ENCODE measurements around the gene URM1. TPM values are rescaled to one million over a fixed set of nuclear protein-coding genes. Genes with fewer than 3 reads are reported as not detected.

URM1 gene
- polyA plus RNA-seq, 2 of the 4 experiments (the other 2 are of a cell fraction): 43.6 to 50.6 TPM

DNA sequence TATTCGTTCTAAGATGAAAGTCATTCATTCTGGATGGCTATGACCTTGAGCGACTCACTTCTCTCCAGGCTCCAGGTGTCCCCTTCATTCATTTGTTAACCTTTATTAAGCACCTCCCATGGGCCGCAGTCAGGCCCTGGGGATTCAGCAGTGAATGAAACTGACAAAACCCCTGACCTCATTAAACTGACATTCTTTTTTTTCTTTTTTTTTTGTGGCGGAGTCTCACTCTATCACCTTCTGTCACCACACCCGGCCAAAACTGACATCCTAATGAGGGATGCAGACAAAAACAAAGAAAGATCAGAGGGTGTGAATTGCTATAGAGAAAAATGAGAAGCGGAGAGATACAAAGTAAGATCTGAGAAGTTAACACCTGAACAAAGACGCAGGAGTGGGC, 68.1 kb downstream of the URM1 start:
- no peak for FAIRE-seq
- POLR2A ChIA-PET: no interaction called here
- no peaks in the 10 kb centered on the region for H3K9me3 ChIP-seq
- DNase-seq (ENCODE audit: low read depth in 1 of 2, low spot score in 1 of 2): no peak
- no peak overlapping the region for H3K4me2 ChIP-seq
- no peak overlapping the region for H3K4me3 ChIP-seq
- TF ChIP-seq, protein P1, sequence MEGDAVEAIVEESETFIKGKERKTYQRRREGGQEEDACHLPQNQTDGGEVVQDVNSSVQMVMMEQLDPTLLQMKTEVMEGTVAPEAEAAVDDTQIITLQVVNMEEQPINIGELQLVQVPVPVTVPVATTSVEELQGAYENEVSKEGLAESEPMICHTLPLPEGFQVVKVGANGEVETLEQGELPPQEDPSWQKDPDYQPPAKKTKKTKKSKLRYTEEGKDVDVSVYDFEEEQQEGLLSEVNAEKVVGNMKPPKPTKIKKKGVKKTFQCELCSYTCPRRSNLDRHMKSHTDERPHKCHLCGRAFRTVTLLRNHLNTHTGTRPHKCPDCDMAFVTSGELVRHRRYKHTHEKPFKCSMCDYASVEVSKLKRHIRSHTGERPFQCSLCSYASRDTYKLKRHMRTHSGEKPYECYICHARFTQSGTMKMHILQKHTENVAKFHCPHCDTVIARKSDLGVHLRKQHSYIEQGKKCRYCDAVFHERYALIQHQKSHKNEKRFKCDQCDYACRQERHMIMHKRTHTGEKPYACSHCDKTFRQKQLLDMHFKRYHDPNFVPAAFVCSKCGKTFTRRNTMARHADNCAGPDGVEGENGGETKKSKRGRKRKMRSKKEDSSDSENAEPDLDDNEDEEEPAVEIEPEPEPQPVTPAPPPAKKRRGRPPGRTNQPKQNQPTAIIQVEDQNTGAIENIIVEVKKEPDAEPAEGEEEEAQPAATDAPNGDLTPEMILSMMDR (IDR thresholded peaks at IDR 0.05): no peak
- TF ChIP-seq EHMT2 (IDR thresholded peaks at IDR 0.05; ENCODE audit: low read depth): no peak
- no peak for TF ChIP-seq ZC3H11A (IDR thresholded peaks at IDR 0.05)
- TF ChIP-seq EHF (CRISPR knock-in tag; IDR thresholded peaks at IDR 0.05): no peak
- no peak for TF ChIP-seq TFCP2L1 (CRISPR knock-in tag; IDR thresholded peaks at IDR 0.05)
- TF ChIP-seq KDM5A (IDR thresholded peaks at IDR 0.05): no peak
- TF ChIP-seq FOSL2 (IDR thresholded peaks at IDR 0.05): no peak
- no peak for TF ChIP-seq FOSL2 (CRISPR knock-in tag; IDR thresholded peaks at IDR 0.05)
- TF ChIP-seq, protein P2, sequence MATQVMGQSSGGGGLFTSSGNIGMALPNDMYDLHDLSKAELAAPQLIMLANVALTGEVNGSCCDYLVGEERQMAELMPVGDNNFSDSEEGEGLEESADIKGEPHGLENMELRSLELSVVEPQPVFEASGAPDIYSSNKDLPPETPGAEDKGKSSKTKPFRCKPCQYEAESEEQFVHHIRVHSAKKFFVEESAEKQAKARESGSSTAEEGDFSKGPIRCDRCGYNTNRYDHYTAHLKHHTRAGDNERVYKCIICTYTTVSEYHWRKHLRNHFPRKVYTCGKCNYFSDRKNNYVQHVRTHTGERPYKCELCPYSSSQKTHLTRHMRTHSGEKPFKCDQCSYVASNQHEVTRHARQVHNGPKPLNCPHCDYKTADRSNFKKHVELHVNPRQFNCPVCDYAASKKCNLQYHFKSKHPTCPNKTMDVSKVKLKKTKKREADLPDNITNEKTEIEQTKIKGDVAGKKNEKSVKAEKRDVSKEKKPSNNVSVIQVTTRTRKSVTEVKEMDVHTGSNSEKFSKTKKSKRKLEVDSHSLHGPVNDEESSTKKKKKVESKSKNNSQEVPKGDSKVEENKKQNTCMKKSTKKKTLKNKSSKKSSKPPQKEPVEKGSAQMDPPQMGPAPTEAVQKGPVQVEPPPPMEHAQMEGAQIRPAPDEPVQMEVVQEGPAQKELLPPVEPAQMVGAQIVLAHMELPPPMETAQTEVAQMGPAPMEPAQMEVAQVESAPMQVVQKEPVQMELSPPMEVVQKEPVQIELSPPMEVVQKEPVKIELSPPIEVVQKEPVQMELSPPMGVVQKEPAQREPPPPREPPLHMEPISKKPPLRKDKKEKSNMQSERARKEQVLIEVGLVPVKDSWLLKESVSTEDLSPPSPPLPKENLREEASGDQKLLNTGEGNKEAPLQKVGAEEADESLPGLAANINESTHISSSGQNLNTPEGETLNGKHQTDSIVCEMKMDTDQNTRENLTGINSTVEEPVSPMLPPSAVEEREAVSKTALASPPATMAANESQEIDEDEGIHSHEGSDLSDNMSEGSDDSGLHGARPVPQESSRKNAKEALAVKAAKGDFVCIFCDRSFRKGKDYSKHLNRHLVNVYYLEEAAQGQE (IDR thresholded peaks at IDR 0.05): no peak
- TF ChIP-seq, protein P3, sequence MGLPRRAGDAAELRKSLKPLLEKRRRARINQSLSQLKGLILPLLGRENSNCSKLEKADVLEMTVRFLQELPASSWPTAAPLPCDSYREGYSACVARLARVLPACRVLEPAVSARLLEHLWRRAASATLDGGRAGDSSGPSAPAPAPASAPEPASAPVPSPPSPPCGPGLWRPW (IDR thresholded peaks at IDR 0.05): no peak
- TF ChIP-seq MAZ (IDR thresholded peaks at IDR 0.05; ENCODE audit: borderline replicate concordance, low read depth, low read length): no peak
- TF ChIP-seq, protein P4, sequence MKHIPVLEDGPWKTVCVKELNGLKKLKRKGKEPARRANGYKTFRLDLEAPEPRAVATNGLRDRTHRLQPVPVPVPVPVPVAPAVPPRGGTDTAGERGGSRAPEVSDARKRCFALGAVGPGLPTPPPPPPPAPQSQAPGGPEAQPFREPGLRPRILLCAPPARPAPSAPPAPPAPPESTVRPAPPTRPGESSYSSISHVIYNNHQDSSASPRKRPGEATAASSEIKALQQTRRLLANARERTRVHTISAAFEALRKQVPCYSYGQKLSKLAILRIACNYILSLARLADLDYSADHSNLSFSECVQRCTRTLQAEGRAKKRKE (CRISPR knock-in tag; IDR thresholded peaks at IDR 0.05; ENCODE audit: low read depth): no peak
- TF ChIP-seq, protein P5, sequence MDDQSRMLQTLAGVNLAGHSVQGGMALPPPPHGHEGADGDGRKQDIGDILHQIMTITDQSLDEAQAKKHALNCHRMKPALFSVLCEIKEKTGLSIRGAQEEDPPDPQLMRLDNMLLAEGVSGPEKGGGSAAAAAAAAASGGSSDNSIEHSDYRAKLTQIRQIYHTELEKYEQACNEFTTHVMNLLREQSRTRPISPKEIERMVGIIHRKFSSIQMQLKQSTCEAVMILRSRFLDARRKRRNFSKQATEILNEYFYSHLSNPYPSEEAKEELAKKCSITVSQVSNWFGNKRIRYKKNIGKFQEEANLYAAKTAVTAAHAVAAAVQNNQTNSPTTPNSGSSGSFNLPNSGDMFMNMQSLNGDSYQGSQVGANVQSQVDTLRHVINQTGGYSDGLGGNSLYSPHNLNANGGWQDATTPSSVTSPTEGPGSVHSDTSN (IDR thresholded peaks at IDR 0.05): no peak
- TF ChIP-seq, protein P6, sequence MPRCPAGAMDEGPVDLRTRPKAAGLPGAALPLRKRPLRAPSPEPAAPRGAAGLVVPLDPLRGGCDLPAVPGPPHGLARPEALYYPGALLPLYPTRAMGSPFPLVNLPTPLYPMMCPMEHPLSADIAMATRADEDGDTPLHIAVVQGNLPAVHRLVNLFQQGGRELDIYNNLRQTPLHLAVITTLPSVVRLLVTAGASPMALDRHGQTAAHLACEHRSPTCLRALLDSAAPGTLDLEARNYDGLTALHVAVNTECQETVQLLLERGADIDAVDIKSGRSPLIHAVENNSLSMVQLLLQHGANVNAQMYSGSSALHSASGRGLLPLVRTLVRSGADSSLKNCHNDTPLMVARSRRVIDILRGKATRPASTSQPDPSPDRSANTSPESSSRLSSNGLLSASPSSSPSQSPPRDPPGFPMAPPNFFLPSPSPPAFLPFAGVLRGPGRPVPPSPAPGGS (IDR thresholded peaks at IDR 0.05): no peak
- no peak for TF ChIP-seq NPAS2 (CRISPR knock-in tag; IDR thresholded peaks at IDR 0.05; ENCODE audit: borderline replicate concordance)
- TF ChIP-seq, protein P7, sequence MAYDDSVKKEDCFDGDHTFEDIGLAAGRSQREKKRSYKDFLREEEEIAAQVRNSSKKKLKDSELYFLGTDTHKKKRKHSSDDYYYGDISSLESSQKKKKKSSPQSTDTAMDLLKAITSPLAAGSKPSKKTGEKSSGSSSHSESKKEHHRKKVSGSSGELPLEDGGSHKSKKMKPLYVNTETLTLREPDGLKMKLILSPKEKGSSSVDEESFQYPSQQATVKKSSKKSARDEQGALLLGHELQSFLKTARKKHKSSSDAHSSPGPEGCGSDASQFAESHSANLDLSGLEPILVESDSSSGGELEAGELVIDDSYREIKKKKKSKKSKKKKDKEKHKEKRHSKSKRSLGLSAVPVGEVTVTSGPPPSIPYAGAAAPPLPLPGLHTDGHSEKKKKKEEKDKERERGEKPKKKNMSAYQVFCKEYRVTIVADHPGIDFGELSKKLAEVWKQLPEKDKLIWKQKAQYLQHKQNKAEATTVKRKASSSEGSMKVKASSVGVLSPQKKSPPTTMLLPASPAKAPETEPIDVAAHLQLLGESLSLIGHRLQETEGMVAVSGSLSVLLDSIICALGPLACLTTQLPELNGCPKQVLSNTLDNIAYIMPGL (CRISPR knock-in tag; IDR thresholded peaks at IDR 0.05; ENCODE audit: borderline replicate concordance): no peak
- no peak for TF ChIP-seq RAD21 (conservative IDR thresholded peaks at IDR 0.05 in 1 of 2, IDR thresholded peaks at IDR 0.05 in 1 of 2)
- TF ChIP-seq CHD2 (IDR thresholded peaks at IDR 0.05; ENCODE audit: low read length, partially characterized antibody): no peak
- TF ChIP-seq RNF2 (IDR thresholded peaks at IDR 0.05; ENCODE audit: borderline replicate concordance, low read depth): no peak
- peak overlapping the region in 1 of 2 experiments; percentile 72; a peak in 1 of 6 replicates for H3K27ac ChIP-seq
- peaks cover 3% of the 10 kb centered on the region; the same call in 2 of the 3 replicates for H3K4me1 ChIP-seq
- CTCF ChIA-PET: interaction anchor here (0.6 to 12.4 kb wide), 57 partner anchors 9 to 514 kb away, joined by 3 to 171 read pairs (median 4); partner anchors contain the start of genes CERCAM, GLE1 and ODF2
- ATAC-seq: no peak
- 91% methylated on average over 7 of the region's 7 CpGs for WGBS (ENCODE audit: missing lambda C conversion rate)

All from A549 (cell line).